Lower leg skin (tissue), 3 donors: ENCODE results near the gene RAB4B.

ENCODE experiments used
- CTCF ChIP-seq, 3 donors: fragments of 450-650 bp; IDR thresholded peaks; one replicate each; pipeline ENCODE4 v1.5.1; 2016; ENCODE audit warnings: antibody characterized with exemption in 3 of 3, mild to moderate bottlenecking in 3 of 3, moderate library complexity in 2 of 3
- POLR2A ChIP-seq, 2 donors: fragments of 450-650 bp; IDR thresholded peaks; one replicate each; pipeline ENCODE4 v1.6.1; 2016 to 2017; ENCODE audit warnings: antibody characterized with exemption in 2 of 2, mild to moderate bottlenecking in 1 of 2, moderate library complexity in 1 of 2

GRCh38 chr19:40801426-40802299 lies 23.6 kb downstream of the RAB4B start:
- TF ChIP-seq CTCF (IDR thresholded peaks at IDR 0.05) (no peak), POLR2A (IDR thresholded peaks at IDR 0.05) (no peak)
